GM03348 (cell line): ENCODE results near the gene PATL1.
"Not testable (repeated sequence)": the region's sequence is repeated elsewhere in the genome, so short reads cannot be mapped to it uniquely, and the experiment has no call there.

ENCODE experiments used
- DNase-seq: peaks from one replicate; pipeline ENCODE4 v3.0.0; 2012; ENCODE audit warnings: low spot score

PATL1 gene

GRCh38 chr11:59668950-59669610, at the start of gene PATL1:
TSS of gene PATL1 (minus strand) at chr11:59669037. CDS start at chr11:59668895, 142 bp downstream.
- DNase-seq = peak; percentile 98

- DNase-seq = no peak
These were observed 47.2 kb upstream of the PATL1 start for GRCh38 chr11:59716051-59716450.

- DNase-seq = no peak
These were observed 44.9 kb upstream of the PATL1 start, which contains the start of gene OR10V1 for GRCh38 chr11:59713745-59714144. TSS of gene OR10V1 (minus strand) at chr11:59713845. CDS start at chr11:59713845, 0 bp downstream.

- no peak for DNase-seq
These were observed 41.5 kb upstream of the PATL1 start for GRCh38 chr11:59710136-59710847.

- DNase-seq = peak; percentile 24
These were observed 39.7 kb upstream of the PATL1 start for GRCh38 chr11:59708537-59708936.

- DNase-seq = no peak
These were observed 38.5 kb upstream of the PATL1 start for GRCh38 chr11:59707371-59707770.

- DNase-seq = peak; percentile 20
These were observed 37.9 kb upstream of the PATL1 start for GRCh38 chr11:59706518-59707285.

- DNase-seq = no peak
These were observed 36.5 kb upstream of the PATL1 start for GRCh38 chr11:59705294-59705693.

GRCh38 chr11:59703515-59703914, 34.7 kb upstream of the PATL1 start:
- not testable (repeated sequence) for DNase-seq

- not testable (repeated sequence) for DNase-seq
These were observed 31.3 kb upstream of the PATL1 start for GRCh38 chr11:59700157-59700556.

GRCh38 chr11:59698506-59698905, 29.7 kb upstream of the PATL1 start:
- DNase-seq = no peak

GRCh38 chr11:59692915-59693314, 24.1 kb upstream of the PATL1 start:
- no peak for DNase-seq

- DNase-seq = no peak
These were observed 22.3 kb upstream of the PATL1 start for GRCh38 chr11:59691156-59691555.

GRCh38 chr11:59689015-59689414, 20.2 kb upstream of the PATL1 start:
- no peak for DNase-seq

GRCh38 chr11:59681260-59681725, 12.5 kb upstream of the PATL1 start:
- not testable (repeated sequence) for DNase-seq

- peak; percentile 79 for DNase-seq
These were observed 11.7 kb upstream of the PATL1 start for GRCh38 chr11:59680287-59681154.

GRCh38 chr11:59679347-59679746, 10.5 kb upstream of the PATL1 start:
- DNase-seq = no peak

- no peak for DNase-seq
These were observed 10.0 kb upstream of the PATL1 start for GRCh38 chr11:59678813-59679165.

GRCh38 chr11:59678118-59678812, 9.4 kb upstream of the PATL1 start:
- DNase-seq = no peak

- DNase-seq = no peak
These were observed 7.4 kb upstream of the PATL1 start for GRCh38 chr11:59676205-59676604.

GRCh38 chr11:59674291-59674690, 5.5 kb upstream of the PATL1 start:
- DNase-seq = no peak
